DMS79 treated with DMSO at 0.1 percent for 48 hours (cell line): ENCODE measurements around the gene STAT2.
A peak's percentile ranks its signal among the peaks of the same experiment; 100 is the strongest.
"Not testable (repeated sequence)": the region's sequence is repeated elsewhere in the genome, so short reads cannot be mapped to it uniquely, and the experiment has no call there.

Source experiments
- DNase-seq: peaks from one replicate; lab custom pipeline; 2025; lab: John Stamatoyannopoulos, UW

The STAT2 gene

DNA sequence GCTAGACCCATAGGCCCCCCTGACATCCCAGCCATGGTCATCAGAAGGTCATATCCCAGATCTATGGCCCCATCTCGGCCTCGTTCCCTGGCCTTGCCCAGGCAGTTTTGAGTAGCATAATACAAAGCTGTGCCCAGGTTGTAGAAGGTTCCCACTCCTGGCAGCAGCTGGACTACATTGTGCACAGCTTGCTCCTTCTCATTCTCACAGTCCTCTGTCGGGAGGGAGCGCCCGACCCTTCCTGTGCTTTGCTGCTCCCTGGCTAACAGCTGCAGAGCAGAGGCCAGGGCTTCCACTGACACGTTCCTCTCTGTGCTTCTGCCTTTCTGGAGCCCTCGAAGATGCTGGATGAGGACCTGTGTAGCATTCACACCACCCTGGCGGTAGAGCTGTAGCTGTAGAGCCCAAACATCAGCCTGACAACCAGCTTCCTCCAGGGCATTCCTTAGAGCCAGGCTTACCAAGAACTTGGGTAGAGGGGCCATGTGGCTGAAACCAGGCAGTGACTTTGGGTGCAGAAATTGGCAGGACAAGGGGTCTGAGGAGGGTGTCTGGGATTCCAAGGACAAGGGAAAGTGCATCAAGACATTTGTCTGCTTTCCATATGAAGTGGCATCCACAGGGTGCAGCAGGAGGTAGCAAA, 1.7 kb upstream of the STAT2 start:
- DNase-seq = no peak

DNA sequence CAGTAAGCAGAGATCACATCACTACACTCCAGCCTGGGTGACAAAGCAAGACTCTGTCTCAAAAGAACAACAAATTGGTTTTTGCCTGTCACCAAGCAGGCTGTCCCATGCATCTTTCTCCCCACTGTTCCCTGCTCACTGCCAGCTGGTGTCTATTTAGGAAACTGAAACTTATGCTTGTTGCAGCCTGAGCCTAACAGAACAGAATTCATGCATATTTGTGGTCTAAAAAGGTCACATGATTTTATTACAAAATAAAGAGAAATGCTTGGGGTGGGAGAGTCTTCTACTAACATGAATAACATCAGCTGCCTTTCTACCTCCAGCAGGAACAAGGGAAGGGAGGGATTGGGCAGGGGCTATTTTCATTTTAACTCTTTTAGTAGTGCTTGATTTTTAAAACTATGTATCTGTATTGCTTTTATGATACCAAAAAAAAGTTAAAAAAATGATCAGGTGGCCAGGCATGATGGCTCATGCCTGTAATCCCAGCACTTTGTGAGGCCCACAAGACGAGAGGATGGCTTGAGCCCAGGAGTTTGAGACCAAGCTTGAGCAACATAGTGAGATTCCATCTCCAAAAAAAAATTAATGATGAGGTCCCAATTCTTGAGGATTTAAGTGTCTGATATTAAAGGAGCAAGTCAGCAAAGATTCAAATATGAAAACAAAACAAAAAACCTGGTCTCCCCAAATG, 923 bp downstream of the STAT2 start:
- no peak for DNase-seq

GRCh38 chr12:56351325-56351724, 8.6 kb downstream of the STAT2 start:
- DNase-seq = no peak

DNA sequence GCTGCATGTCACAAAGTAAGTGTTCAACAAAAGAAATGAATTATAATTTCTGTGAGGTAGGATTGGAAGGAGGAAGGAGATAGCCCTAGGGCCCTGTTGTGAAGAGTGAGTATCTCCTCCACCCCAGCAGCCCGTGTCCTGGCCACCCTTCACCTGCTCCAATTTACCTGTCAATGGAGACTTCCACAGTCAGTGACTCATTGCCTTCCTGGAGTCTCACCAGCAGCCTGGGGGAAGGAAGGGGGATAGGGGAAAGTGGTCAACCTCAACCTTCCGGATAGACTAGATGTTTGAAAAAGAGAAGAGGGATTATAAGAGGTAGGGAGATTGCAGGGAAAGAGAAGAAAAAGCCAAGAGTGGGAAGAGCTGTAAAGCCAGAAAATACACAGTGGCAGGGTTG, 9.2 kb downstream of the STAT2 start:
- no peak for DNase-seq

DNA sequence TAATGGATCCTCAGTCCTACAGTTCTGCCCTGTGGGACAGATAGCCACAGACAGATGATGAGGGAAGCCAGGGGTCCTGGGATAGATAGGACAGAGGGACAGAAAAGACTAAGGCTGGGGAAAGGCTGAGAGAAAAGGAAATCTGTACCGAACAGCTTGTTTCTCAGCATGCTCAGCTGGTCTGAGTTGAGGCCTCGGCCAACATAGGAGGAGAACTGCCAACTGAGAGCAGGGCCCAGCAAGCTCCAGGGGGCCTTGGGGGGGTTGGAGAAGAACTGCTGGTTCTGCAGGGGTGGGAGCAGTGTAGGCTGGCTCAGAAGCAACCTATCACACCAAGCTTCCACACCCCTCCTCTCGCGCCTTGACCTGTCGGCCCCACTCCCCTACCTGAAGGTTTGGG, 11.1 kb downstream of the STAT2 start:
- DNase-seq = no peak

- DNase-seq = not testable (repeated sequence)
These were observed 12.7 kb downstream of the STAT2 start for GRCh38 chr12:56347255-56347654.

- no peak for DNase-seq
These were observed 13.2 kb downstream of the STAT2 start for GRCh38 chr12:56346675-56347074.

- not testable (repeated sequence) for DNase-seq
These were observed 17.6 kb downstream of the STAT2 start for GRCh38 chr12:56342290-56342689.

DNA sequence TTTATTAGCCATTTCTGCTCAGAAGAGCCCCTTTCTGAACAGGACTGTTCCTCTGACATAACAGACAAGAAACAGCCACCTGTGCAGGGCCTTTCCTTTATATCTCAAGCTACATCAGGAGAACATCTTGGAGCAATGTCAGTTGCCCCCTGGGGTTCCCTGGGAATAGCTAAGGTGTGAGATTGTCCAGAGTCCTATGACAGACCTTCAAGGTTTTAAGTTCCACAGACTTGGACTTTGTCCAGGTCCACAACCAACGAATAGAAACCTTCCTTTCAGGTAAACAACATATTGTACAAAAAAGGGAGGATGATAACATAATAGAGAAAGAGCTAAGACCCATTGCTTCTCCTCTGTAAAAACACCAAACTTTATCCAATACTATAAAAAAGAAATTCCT, 18.3 kb downstream of the STAT2 start:
- no peak for DNase-seq

- DNase-seq = no peak
These were observed 20.8 kb downstream of the STAT2 start for GRCh38 chr12:56339158-56339422.

- no peak for DNase-seq
These were observed 21.4 kb downstream of the STAT2 start, which contains the start of gene IL23A for GRCh38 chr12:56338308-56339157. TSS of gene IL23A (plus strand) at chr12:56338884. CDS start at chr12:56339045, 161 bp downstream.

GRCh38 chr12:56337753-56338251, 22.1 kb downstream of the STAT2 start:
- no peak for DNase-seq

DNA sequence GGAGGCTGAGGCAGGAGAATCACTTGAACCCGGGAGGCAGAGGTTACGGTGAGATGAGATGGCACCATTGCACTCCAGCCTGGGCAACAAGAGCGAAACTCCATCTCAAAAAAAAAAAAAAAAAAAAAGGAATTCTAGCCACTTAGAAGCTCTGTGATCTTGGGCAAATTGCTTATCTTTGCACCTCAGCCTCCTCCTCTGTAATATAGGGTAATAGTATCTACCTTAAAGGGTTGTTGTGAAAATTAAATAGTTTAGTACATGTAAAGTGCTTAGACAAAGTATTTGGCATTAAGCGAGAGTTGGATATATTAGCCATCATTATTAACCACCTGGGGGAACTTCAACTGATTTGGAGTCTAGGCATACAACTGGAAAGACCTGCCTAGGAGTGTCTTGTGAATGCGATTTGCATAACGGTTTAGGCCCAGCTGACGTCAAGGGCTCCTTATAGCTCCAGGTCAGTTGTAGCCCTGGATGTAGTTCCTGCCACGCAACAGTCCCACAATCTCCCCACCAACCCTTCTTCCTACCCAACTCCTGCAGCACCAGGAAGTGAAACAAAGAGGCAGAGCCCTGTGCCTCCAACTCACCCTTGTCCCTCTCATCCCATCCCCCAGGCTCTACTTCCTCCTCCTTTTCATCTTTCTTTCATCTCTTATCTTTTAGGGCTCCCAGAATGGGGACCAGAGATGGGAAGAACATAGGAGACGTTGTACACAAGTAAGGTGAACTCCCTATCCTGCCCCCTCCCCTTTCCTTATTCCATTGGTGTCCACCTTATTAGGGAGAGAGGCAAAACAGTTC, 23.3 kb downstream of the STAT2 start:
- no peak for DNase-seq

DNA sequence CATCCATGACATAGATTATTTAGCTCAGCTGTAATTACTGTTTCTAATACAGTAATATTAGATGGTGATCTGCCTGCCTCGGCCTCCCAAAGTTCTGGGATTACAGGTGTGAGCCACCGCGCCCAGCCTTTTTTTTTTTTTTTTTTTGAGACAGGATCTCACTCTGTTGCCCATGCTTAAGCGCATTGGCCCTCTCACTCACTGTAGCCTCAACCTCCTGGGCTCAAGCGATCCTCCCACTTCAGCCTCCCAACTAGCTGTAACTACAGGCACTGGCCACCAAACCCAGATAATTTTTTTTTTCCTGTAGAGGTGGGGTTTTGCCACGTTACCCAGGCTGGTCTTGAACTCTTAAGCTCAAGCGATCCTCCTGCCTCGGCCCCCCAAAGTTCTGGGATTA, 24.4 kb downstream of the STAT2 start:
- DNase-seq = not testable (repeated sequence)

- no peak for DNase-seq
These were observed 25.5 kb downstream of the STAT2 start for GRCh38 chr12:56334490-56334793.

DNA sequence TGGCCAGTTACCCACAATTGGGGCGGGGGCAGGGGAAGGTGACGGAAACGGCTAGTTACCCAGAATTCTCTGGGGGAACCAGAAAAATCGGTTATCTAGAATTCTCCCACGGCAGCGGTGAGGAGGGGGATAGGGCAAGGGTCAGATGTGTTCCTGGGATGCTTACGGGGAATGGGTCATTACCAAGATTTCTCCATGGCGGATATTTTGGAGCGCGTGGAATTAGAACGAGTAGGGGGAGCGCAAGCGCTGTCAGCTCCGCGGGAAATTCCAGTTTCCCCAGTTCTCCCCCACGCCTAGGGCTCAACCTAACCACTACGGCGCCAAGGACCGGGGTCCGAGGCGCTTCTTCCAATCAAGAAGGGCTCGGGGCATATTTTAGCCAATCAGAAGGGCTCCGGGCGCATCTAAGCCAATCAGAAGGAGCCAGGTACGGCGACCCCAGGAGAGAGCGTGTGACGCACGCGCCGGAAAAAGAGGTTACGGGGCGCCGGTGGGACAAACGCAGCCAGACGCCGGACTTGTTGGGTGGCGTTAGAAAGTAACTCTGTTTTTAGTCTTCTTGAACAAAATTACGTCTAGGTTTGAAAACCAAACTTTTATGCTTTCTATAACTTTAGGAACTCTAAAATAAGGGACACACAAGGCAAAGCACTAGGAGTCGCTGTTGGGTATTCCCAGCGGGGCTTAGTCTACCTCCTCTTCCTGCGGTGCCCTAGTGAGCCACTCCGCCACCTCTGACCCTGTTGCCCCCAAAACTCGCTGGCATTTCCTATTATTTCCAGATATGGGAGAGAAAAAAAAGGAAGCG, 26.0 kb downstream of the STAT2 start, which contains the start of gene PAN2:
Gene PAN2, minus strand, starts transcription at position 322 of the 811 bp plus-strand sequence. CDS start 906 bp downstream, outside the sequence.
- peak; percentile 80 for DNase-seq

DNA sequence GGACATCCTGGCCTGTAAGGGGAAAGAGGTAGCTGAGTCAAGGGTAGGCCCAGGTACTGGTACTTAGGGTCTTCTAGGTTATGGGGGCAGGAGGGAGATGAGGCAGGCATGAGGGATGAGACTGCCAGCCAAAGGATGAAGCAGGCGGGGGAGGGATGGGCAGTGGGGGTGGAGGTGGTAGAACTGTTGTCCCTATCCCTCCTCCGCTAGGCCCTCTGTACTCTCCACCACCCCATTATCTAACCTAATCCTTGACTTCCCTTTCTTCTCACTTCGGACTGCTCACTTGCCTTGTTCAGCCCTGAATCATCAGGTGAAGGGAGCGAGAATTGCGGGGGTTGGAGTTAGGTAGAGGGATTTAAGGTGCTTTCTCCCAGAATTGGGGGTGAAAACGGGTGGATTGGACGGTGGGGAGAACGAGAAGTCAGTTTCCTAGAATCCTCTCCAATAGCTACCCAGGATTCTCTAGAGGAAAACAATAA, 26.7 kb downstream of the STAT2 start:
- no peak for DNase-seq

- no peak for DNase-seq
These were observed 27.3 kb downstream of the STAT2 start for GRCh38 chr12:56332512-56333196.

- DNase-seq = no peak
These were observed 28.9 kb downstream of the STAT2 start for GRCh38 chr12:56330936-56331490.

DNA sequence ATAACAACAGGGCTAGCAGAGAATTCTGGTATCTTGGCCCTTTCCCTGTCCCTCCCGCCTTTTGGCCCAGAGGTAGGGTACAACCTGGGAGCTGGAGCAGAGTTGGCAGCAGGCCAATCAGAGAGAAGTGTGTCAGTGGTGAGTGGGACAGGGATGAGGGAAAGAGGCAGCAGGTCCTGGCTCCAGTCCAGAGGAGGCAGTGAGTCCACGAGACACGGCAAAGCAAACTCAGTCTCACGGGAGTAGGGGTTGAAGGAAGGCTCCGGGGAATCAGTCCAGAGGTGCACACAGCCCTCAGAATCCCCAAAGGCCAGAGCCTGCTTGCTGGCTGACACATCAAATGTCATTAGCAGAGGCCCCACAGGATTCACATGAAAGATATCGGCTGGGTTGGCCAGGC, 33.4 kb downstream of the STAT2 start:
- no peak for DNase-seq
